Measurements from ENCODE around the gene RAG2. TPM values are rescaled to one million over a fixed set of nuclear protein-coding genes. Genes with fewer than 3 reads are reported as not detected.

Gene RAG2
- total and polyA plus RNA-seq, 2 experiments from 2014 or later, result not detected

GRCh38 chr11:36596880-36597279 is 1.2 kb downstream of the RAG2 start:
- H3K9me2 ChIP-seq (ENCODE audit: insufficient read depth), result peaks cover 8% of the 10 kb centered on the region; the same call in 1 of the 2 replicates
- Mint-ChIP-seq H3K27ac (no peak overlapping the region), H3K9me3 (no peaks in the 10 kb centered on the region; the same call in 2 of the 3 replicates), H3K4me1 (peaks cover 2% of the 10 kb centered on the region; the same call in 2 of the 3 replicates), H3K4me3 (no peak overlapping the region), H3K36me3 (ENCODE audit: low read depth) (no peaks in the 10 kb centered on the region), H3K27me3 (ENCODE audit: insufficient read depth, low read depth, poor library complexity) (no peaks in the 10 kb centered on the region)
- H3K4me3 ChIP-seq, result no peak overlapping the region
- no peak overlapping the region for H2AFZ ChIP-seq
- DNase-seq (ENCODE audit: low spot score) (no peak), ATAC-seq (no peak)
- H3K36me3 ChIP-seq (ENCODE audit: insufficient read depth), result no peaks in the 10 kb centered on the region
- H3K4me2 ChIP-seq, result no peak overlapping the region
- TF ChIP-seq CREB1 (CRISPR knock-in tag; IDR thresholded peaks at IDR 0.05; ENCODE audit: low read depth) (no peak), ETS1 (IDR thresholded peaks at IDR 0.05) (no peak), NANOG (IDR thresholded peaks at IDR 0.05; ENCODE audit: borderline replicate concordance) (no peak), EZH2phosphoT487 (IDR thresholded peaks at IDR 0.05; ENCODE audit: unreplicated experiment) (no peak), REST (IDR thresholded peaks at IDR 0.05; ENCODE audit: unreplicated experiment) (no peak), EZH2 (IDR thresholded peaks at IDR 0.05; ENCODE audit: low read depth, unreplicated experiment) (no peak), ZNF114 (CRISPR knock-in tag; IDR thresholded peaks at IDR 0.05) (no peak), CTCF (conservative IDR thresholded peaks at IDR 0.05; ENCODE audit: low read depth in 2 of 2) (no peak), POLR2AphosphoS5 (IDR thresholded peaks at IDR 0.05; ENCODE audit: low read depth) (no peak), JUNB (IDR thresholded peaks at IDR 0.05; ENCODE audit: unreplicated experiment) (no peak), ZNF331 (CRISPR knock-in tag; IDR thresholded peaks at IDR 0.05; ENCODE audit: low read depth) (no peak), STAT1 (IDR thresholded peaks at IDR 0.05; ENCODE audit: unreplicated experiment) (no peak), ZNF462 (CRISPR knock-in tag; IDR thresholded peaks at IDR 0.05) (no peak)
- no peaks in the 10 kb centered on the region for H3K27me3 ChIP-seq (ENCODE audit: insufficient read depth)
- H4K20me1 ChIP-seq (replicated peaks; ENCODE audit: insufficient read depth), result no peaks in the 10 kb centered on the region; the same call in 1 of the 2 replicates
- no peak overlapping the region for H3K27ac ChIP-seq (ENCODE audit: low read depth)
- H3K79me2 ChIP-seq (replicated peaks; ENCODE audit: insufficient read depth), result no peaks in the 10 kb centered on the region
- no peaks in the 10 kb centered on the region for H3F3A ChIP-seq (replicated peaks; ENCODE audit: low read depth)
- peaks cover 5% of the 10 kb centered on the region; the same call in 1 of the 2 replicates for H3K4me1 ChIP-seq (ENCODE audit: insufficient read depth)
